ENCODE data around the gene FCSK. TPM values are rescaled to one million over a fixed set of nuclear protein-coding genes. Genes with fewer than 3 reads are reported as not detected.

Gene FCSK
- total RNA-seq, 1 donor from 2014 or later: 20.6 TPM

GRCh38 chr16:70483426-70483825 is 29.0 kb downstream of the FCSK start:
- Histone ChIP-seq H3K27me3 (no peaks in the 10 kb centered on the region), H3K27ac (no peak overlapping the region), H3K9me3 (no peaks in the 10 kb centered on the region), H3K4me3 (no peak overlapping the region), H3K36me3 (peaks cover 0 to 63% of the 10 kb centered on the region in 2 donors), H3K4me1 (peaks cover 14% of the 10 kb centered on the region)
- intact Hi-C loops (cut with DNase I): no loop called here
- DNase-seq (ENCODE audit: extremely low spot score in 2 of 2): no peak
- no peak for TF ChIP-seq POLR2A (IDR thresholded peaks at IDR 0.05)

GRCh38 chr16:70484867-70485266 is 30.5 kb downstream of the FCSK start:
- no peak for DNase-seq (ENCODE audit: extremely low spot score in 2 of 2)
- Histone ChIP-seq H3K4me1 (no peaks in the 10 kb centered on the region), H3K27ac (no peak overlapping the region), H3K4me3 (no peak overlapping the region), H3K27me3 (no peaks in the 10 kb centered on the region), H3K9me3 (no peaks in the 10 kb centered on the region), H3K36me3 (peaks cover 0 to 56% of the 10 kb centered on the region in 2 donors)
- TF ChIP-seq CTCF (IDR thresholded peaks at IDR 0.05): no peak
- intact Hi-C loops (cut with DNase I): no loop called here

GRCh38 chr16:70490261-70490660 is 35.9 kb downstream of the FCSK start:
- Histone ChIP-seq H3K36me3 (peaks cover 0 to 37% of the 10 kb centered on the region in 2 donors), H3K27ac (no peak overlapping the region), H3K4me1 (no peaks in the 10 kb centered on the region), H3K27me3 (no peaks in the 10 kb centered on the region), H3K4me3 (no peak overlapping the region), H3K9me3 (no peaks in the 10 kb centered on the region)
- TF ChIP-seq POLR2AphosphoS5 (IDR thresholded peaks at IDR 0.05; ENCODE audit: insufficient read depth in 1 of 2, low read depth in 1 of 2) (no peak), CTCF (IDR thresholded peaks at IDR 0.05) (no peak), POLR2A (IDR thresholded peaks at IDR 0.05) (no peak)
- DNase-seq (ENCODE audit: extremely low spot score in 2 of 2): no peak
- intact Hi-C loops (cut with DNase I): no loop called here

- no peaks in the 10 kb centered on the region for H3K27me3 ChIP-seq
- peaks cover 0 to 49% of the 10 kb centered on the region in 2 donors for H3K36me3 ChIP-seq
These were observed 39.4 kb downstream of the FCSK start for GRCh38 chr16:70493802-70494201.

GRCh38 chr16:70494202-70494770 is 39.9 kb downstream of the FCSK start:
- intact Hi-C loops (cut with DNase I): no loop called here
- no peak for DNase-seq (ENCODE audit: extremely low spot score in 2 of 2)
- H3K9me3 ChIP-seq: no peaks in the 10 kb centered on the region
- no peak overlapping the region for H3K4me3 ChIP-seq
- no peak overlapping the region for H3K27ac ChIP-seq
- no peaks in the 10 kb centered on the region for H3K27me3 ChIP-seq
- H3K36me3 ChIP-seq: peaks cover 0 to 50% of the 10 kb centered on the region in 2 donors
- H3K4me1 ChIP-seq: no peaks in the 10 kb centered on the region
- TF ChIP-seq CTCF (IDR thresholded peaks at IDR 0.05) (no peak), POLR2A (IDR thresholded peaks at IDR 0.05) (no peak), POLR2AphosphoS5 (IDR thresholded peaks at IDR 0.05; ENCODE audit: insufficient read depth in 1 of 2, low read depth in 1 of 2) (no peak)

More at GRCh38 chr16:70493802-70494201, 39.4 kb downstream of the FCSK start:
- intact Hi-C loops (cut with DNase I): no loop called here
- no peak for DNase-seq (ENCODE audit: extremely low spot score in 2 of 2)
- H3K4me3 ChIP-seq: no peak overlapping the region
- H3K27ac ChIP-seq: no peak overlapping the region
- no peaks in the 10 kb centered on the region for H3K4me1 ChIP-seq
- TF ChIP-seq POLR2AphosphoS5 (IDR thresholded peaks at IDR 0.05; ENCODE audit: insufficient read depth in 1 of 2, low read depth in 1 of 2): no peak
- TF ChIP-seq CTCF (IDR thresholded peaks at IDR 0.05): no peak
- no peak for TF ChIP-seq POLR2A (IDR thresholded peaks at IDR 0.05)
- H3K9me3 ChIP-seq: no peaks in the 10 kb centered on the region

Measured in vagina (tissue), 2 donors.